ENCODE results near the gene ZNF827.

Gene ZNF827

DNA sequence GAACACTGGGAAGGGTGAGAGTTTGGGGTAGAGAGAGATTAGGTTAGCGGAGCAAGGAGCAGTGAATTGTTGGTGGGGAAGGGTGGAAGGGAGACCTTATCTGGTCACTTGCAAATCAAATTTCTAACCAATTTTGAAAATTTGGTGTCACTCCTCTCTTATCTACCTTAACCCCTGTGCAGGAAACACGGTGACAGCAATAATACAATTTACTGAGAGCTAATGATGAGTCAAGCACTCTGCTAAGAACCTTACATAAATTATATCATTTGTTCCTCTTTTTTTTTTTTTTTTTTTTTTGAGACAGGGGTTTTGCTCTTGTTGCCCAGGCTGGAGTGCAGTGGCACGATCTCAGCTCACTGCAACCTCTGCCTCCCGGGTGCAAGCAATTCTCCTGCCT lies 142.3 kb downstream of the ZNF827 start:
- no peaks in the 10 kb centered on the region for H3K36me3 ChIP-seq (replicated peaks)
- in situ Hi-C loops (cut with MboI; ENCODE audit: low sequenced_read_pairs): no loop called here

DNA sequence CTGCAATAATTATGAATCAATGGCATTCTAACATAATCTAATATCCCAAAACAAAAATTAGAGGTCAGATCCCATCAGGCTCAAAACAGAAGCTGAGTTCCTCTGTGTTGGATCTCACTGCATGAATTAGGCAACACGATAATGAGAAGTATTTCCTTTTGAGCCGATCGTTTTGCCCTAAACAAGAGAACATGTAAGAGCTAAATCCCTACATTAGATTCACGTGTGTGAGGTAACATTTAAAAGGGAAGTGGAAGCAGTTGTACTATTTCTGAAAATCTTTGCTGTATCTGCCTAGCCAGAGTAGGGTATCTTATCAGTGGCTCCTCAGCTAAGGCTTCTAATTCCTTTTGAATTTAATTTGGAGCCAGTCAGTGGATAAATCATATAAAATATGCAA lies 143.1 kb downstream of the ZNF827 start:
- no peak for DNase-seq (ENCODE audit: low spot score in 2 of 2)
- H3K4me3 ChIP-seq: no peak overlapping the region
- H3K27me3 ChIP-seq (ENCODE audit: low read depth): no peaks in the 10 kb centered on the region
- in situ Hi-C loops (cut with MboI; ENCODE audit: low sequenced_read_pairs): no loop called here
- no peaks in the 10 kb centered on the region for H3K9me3 ChIP-seq
- H3K4me1 ChIP-seq: no peaks in the 10 kb centered on the region
- H3K36me3 ChIP-seq (replicated peaks): no peaks in the 10 kb centered on the region

More for the DNA sequence above, 142.3 kb downstream of the ZNF827 start:
- Histone ChIP-seq H3K4me1 (no peaks in the 10 kb centered on the region), H3K4me3 (no peak overlapping the region), H3K9me3 (no peaks in the 10 kb centered on the region), H3K27me3 (ENCODE audit: low read depth) (no peaks in the 10 kb centered on the region)
- no peak for DNase-seq (ENCODE audit: low spot score in 2 of 2)

DNA sequence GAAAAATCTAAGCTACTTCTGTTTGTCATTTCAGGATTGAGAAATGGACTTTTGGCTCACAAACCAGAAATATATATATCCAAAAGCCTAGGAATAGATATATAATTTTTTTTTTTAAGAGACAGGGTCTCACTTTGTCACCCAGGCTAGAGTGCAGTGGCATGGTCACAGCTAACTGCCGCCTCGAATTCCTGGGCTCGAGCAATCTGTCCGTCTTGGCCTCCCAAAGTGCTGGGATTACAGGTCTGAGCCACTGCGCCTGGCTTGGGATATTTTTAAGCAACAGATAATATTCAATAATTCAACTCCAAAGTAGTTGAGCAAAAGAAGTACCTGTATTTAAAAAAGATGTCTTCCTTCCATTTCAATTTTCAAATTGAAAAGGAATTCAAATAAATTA lies 146.2 kb downstream of the ZNF827 start:
- in situ Hi-C loops (cut with MboI; ENCODE audit: low sequenced_read_pairs): no loop called here
- Histone ChIP-seq H3K4me3 (no peak overlapping the region), H3K27me3 (ENCODE audit: low read depth) (no peaks in the 10 kb centered on the region), H3K4me1 (no peaks in the 10 kb centered on the region), H3K36me3 (replicated peaks) (no peaks in the 10 kb centered on the region), H3K9me3 (no peaks in the 10 kb centered on the region)
- no peak for DNase-seq (ENCODE audit: low spot score in 2 of 2)

- no peaks in the 10 kb centered on the region for H3K9me3 ChIP-seq
- in situ Hi-C loops (cut with MboI; ENCODE audit: low sequenced_read_pairs): no loop called here
- no peaks in the 10 kb centered on the region for H3K4me1 ChIP-seq
- no peaks in the 10 kb centered on the region for H3K36me3 ChIP-seq (replicated peaks)
- no peaks in the 10 kb centered on the region for H3K27me3 ChIP-seq (ENCODE audit: low read depth)
- H3K4me3 ChIP-seq: no peak overlapping the region
- DNase-seq (ENCODE audit: low spot score in 2 of 2): no peak
Measured at GRCh38 chr4:145791988-145792387, 146.6 kb downstream of the ZNF827 start.

GRCh38 chr4:145788755-145789154 lies 149.9 kb downstream of the ZNF827 start:
- Histone ChIP-seq H3K4me1 (no peaks in the 10 kb centered on the region), H3K4me3 (no peak overlapping the region), H3K36me3 (replicated peaks) (no peaks in the 10 kb centered on the region), H3K27me3 (ENCODE audit: low read depth) (no peaks in the 10 kb centered on the region), H3K9me3 (no peaks in the 10 kb centered on the region)
- no peak for DNase-seq (ENCODE audit: low spot score in 2 of 2)
- in situ Hi-C loops (cut with MboI; ENCODE audit: low sequenced_read_pairs): no loop called here

GRCh38 chr4:145786830-145787229 lies 151.8 kb downstream of the ZNF827 start:
- in situ Hi-C loops (cut with MboI; ENCODE audit: low sequenced_read_pairs): no loop called here
- Histone ChIP-seq H3K9me3 (no peaks in the 10 kb centered on the region), H3K4me3 (no peak overlapping the region), H3K36me3 (replicated peaks) (no peaks in the 10 kb centered on the region), H3K4me1 (no peaks in the 10 kb centered on the region), H3K27me3 (ENCODE audit: low read depth) (no peaks in the 10 kb centered on the region)
- no peak for DNase-seq (ENCODE audit: low spot score in 2 of 2)

DNA sequence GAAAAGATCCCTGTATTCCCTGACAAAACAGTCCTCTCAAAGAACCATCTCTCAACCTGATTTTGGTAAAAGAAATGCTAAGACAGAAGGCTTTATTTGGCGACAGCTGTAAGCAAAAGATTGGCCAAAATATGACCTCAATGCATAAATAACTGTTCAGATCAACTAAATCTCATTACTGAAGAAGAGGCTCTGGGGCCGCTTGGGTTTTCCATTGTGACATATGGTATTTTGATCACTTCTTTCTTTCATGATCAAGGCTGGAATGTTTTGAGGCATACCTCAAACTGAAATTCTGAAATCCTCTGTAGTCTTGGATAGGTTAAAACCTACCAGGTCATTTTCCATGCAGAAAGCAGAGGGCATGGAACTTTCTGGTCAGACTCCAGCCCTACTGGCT lies 152.4 kb downstream of the ZNF827 start:
- no peak for DNase-seq (ENCODE audit: low spot score in 2 of 2)
- H3K4me1 ChIP-seq: no peaks in the 10 kb centered on the region
- no peaks in the 10 kb centered on the region for H3K36me3 ChIP-seq (replicated peaks)
- H3K4me3 ChIP-seq: no peak overlapping the region
- in situ Hi-C loops (cut with MboI; ENCODE audit: low sequenced_read_pairs): no loop called here
- no peaks in the 10 kb centered on the region for H3K9me3 ChIP-seq
- H3K27me3 ChIP-seq (ENCODE audit: low read depth): no peaks in the 10 kb centered on the region

DNA sequence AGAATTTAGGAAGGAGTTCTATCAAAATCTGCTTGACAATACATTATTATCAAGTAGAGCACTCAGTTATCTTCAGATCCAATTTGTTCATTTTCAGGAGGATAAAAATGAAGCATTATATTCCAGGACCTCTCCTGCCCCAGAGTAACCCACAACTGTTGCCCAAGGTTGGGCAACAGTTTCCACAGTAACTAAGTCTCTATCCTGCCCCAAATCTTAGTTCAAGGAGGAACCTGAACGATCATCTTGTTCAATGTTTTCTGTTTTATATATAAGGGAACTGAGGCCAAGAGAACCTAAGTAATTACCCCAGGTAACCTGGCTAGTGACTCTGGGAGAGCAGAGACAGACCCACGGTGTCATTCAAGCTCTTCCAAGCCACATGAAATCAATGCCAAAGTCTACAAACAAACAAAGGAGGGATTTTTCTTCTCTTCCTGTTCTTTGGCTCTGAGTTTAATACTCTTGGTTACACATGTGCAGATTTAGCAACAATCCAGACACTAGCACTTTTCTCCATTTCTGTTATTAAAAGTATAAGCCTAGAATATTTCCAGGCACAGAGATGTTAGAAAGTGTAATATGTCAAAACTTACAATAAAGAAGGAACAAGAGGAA lies 153.1 kb downstream of the ZNF827 start:
- DNase-seq (ENCODE audit: low spot score in 2 of 2): no peak
- H3K9me3 ChIP-seq: no peaks in the 10 kb centered on the region
- in situ Hi-C loops (cut with MboI; ENCODE audit: low sequenced_read_pairs): no loop called here
- no peaks in the 10 kb centered on the region for H3K36me3 ChIP-seq (replicated peaks)
- no peak overlapping the region for H3K4me3 ChIP-seq
- no peaks in the 10 kb centered on the region for H3K4me1 ChIP-seq
- H3K27me3 ChIP-seq (ENCODE audit: low read depth): no peaks in the 10 kb centered on the region

- in situ Hi-C loops (cut with MboI; ENCODE audit: low sequenced_read_pairs): no loop called here
- no peak for DNase-seq (ENCODE audit: low spot score in 2 of 2)
- H3K4me1 ChIP-seq: no peaks in the 10 kb centered on the region
Measured at GRCh38 chr4:145784036-145784435, 154.6 kb downstream of the ZNF827 start.

DNA sequence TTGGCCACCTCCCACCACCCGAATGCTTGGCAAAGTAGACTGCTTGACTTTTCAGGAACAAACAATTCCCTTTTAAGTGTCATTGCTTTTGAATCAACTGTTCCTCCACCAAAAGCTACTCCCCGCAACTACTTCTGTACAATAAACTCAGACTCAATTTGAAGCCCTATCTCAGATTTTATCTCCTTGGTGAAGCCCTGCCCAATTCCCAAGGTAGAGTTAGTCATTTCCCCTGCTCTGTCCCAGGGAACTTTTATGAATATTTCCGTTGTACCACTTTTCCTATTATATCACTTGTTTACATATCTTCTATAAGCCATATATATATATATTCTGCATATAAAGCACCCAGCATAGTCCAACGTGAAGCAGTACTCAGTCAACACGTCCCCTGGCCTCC lies 155.9 kb downstream of the ZNF827 start:
- Histone ChIP-seq H3K4me1 (no peaks in the 10 kb centered on the region), H3K36me3 (replicated peaks) (no peaks in the 10 kb centered on the region), H3K9me3 (no peaks in the 10 kb centered on the region), H3K27me3 (ENCODE audit: low read depth) (no peaks in the 10 kb centered on the region), H3K4me3 (no peak overlapping the region)
- in situ Hi-C loops (cut with MboI; ENCODE audit: low sequenced_read_pairs): no loop called here
- no peak for DNase-seq (ENCODE audit: low spot score in 2 of 2)

More at GRCh38 chr4:145784036-145784435, 154.6 kb downstream of the ZNF827 start:
- H3K27me3 ChIP-seq (ENCODE audit: low read depth): no peaks in the 10 kb centered on the region
- H3K4me3 ChIP-seq: no peak overlapping the region
- no peaks in the 10 kb centered on the region for H3K9me3 ChIP-seq
- H3K36me3 ChIP-seq (replicated peaks): no peaks in the 10 kb centered on the region

GRCh38 chr4:145781351-145781750 lies 157.3 kb downstream of the ZNF827 start:
- no peak for DNase-seq (ENCODE audit: low spot score in 2 of 2)
- H3K4me1 ChIP-seq: no peaks in the 10 kb centered on the region
- no peaks in the 10 kb centered on the region for H3K27me3 ChIP-seq (ENCODE audit: low read depth)
- no peaks in the 10 kb centered on the region for H3K9me3 ChIP-seq
- in situ Hi-C loops (cut with MboI; ENCODE audit: low sequenced_read_pairs): no loop called here
- H3K36me3 ChIP-seq (replicated peaks): no peaks in the 10 kb centered on the region
- H3K4me3 ChIP-seq: no peak overlapping the region

DNA sequence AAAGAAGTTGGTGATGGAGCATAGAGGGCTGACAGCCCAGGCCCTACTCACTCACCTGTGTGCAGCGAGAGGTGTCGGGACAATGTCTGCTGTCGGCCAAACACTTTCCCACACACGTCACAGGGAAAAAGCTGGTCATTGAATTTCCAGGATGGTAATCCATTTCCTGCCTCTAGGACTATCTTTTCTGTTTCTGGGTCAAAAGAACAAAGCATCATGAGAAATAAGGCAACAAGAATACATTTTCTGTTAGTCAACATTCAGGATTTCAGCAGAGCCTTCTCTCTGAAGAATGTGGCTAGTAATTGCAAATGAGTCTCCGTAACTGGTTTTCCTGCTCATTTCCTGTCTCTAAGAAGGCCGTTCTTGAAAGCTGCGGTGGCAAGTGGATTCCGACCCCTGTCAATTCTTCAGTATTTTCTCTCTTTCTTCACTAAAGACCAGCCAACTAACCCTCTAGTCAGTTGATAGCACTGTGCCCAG lies 159.3 kb downstream of the ZNF827 start:
- in situ Hi-C loops (cut with MboI; ENCODE audit: low sequenced_read_pairs): no loop called here
- Histone ChIP-seq H3K36me3 (replicated peaks) (peaks cover 4% of the 10 kb centered on the region; the same call in 1 of the 2 replicates), H3K4me3 (no peak overlapping the region), H3K27me3 (ENCODE audit: low read depth) (no peaks in the 10 kb centered on the region), H3K9me3 (no peaks in the 10 kb centered on the region), H3K4me1 (no peaks in the 10 kb centered on the region)
- DNase-seq (ENCODE audit: low spot score in 2 of 2): no peak

DNA sequence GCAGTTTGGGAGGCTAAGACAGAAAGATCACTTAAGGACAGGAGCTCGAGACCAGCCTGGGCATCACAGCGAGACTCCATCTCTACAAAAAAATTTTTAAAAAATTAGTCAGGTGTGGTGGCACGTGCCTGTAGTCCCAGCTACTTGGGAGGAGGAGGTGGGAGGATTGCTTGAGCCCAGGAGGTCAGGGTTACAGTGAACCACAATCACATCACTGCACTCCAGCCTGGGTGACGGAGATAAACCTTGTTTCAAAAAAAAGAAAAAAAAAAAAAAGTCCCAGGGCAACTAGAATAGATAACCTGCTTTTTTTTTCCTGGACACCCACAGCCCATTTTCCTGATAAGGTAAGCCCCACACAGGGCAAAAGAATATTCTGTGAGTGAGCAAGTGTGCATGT lies 162.4 kb downstream of the ZNF827 start:
- in situ Hi-C loops (cut with MboI; ENCODE audit: low sequenced_read_pairs): no loop called here
- no peak overlapping the region for H3K4me3 ChIP-seq
- H3K27me3 ChIP-seq (ENCODE audit: low read depth): no peaks in the 10 kb centered on the region
- no peaks in the 10 kb centered on the region for H3K4me1 ChIP-seq
- DNase-seq (ENCODE audit: low spot score in 2 of 2): no peak
- H3K9me3 ChIP-seq: no peaks in the 10 kb centered on the region
- H3K36me3 ChIP-seq (replicated peaks): peaks cover 11% of the 10 kb centered on the region; the same call in 1 of the 2 replicates

DNA sequence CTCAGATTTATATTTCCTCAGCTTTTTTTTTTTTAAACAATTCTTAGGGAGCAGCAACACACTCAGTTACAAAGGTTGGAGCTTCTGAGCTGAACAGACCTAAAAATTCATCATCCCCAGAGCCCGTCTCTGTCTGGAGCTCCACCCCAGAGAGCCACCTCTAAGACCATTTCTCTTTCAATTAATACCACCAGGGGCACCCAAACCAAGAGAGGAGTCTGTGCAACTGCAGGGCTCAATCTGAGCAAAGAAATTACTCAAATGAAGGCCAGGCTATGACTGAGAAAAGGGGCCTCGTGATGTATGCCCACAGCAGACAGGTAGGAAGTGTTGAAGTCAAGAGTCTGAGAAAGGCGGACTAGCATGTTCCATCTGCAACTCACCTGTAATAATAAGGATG lies 163.2 kb downstream of the ZNF827 start:
- no peak overlapping the region for H3K4me3 ChIP-seq
- in situ Hi-C loops (cut with MboI; ENCODE audit: low sequenced_read_pairs): no loop called here

GRCh38 chr4:145774473-145774872 lies 164.2 kb downstream of the ZNF827 start:
- no peak overlapping the region for H3K4me3 ChIP-seq
- no peaks in the 10 kb centered on the region for H3K9me3 ChIP-seq
- in situ Hi-C loops (cut with MboI; ENCODE audit: low sequenced_read_pairs): no loop called here
- no peaks in the 10 kb centered on the region for H3K4me1 ChIP-seq
- DNase-seq (ENCODE audit: low spot score in 2 of 2): no peak
- peaks cover 16% of the 10 kb centered on the region; the same call in 1 of the 2 replicates for H3K36me3 ChIP-seq (replicated peaks)
- no peaks in the 10 kb centered on the region for H3K27me3 ChIP-seq (ENCODE audit: low read depth)

More for the DNA sequence above, 163.2 kb downstream of the ZNF827 start:
- Histone ChIP-seq H3K36me3 (replicated peaks) (peaks cover 16% of the 10 kb centered on the region; the same call in 1 of the 2 replicates), H3K4me1 (no peaks in the 10 kb centered on the region), H3K9me3 (no peaks in the 10 kb centered on the region), H3K27me3 (ENCODE audit: low read depth) (no peaks in the 10 kb centered on the region)
- DNase-seq (ENCODE audit: low spot score in 2 of 2): no peak

Data from HAP-1 (cell line).